ENCODE data around the gene UNC5CL. TPM values are rescaled to one million over a fixed set of nuclear protein-coding genes. Genes with fewer than 3 reads are reported as not detected.

Gene UNC5CL, protein sequence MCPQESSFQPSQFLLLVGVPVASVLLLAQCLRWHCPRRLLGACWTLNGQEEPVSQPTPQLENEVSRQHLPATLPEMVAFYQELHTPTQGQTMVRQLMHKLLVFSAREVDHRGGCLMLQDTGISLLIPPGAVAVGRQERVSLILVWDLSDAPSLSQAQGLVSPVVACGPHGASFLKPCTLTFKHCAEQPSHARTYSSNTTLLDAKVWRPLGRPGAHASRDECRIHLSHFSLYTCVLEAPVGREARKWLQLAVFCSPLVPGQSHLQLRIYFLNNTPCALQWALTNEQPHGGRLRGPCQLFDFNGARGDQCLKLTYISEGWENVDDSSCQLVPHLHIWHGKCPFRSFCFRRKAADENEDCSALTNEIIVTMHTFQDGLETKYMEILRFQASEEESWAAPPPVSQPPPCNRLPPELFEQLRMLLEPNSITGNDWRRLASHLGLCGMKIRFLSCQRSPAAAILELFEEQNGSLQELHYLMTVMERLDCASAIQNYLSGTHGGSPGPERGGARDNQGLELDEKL
- total RNA-seq (2014; rRNA removed; shearing (Covaris generic)), result 0.11 TPM in 1 of 2 replicates, not detected in the other

- DNase-seq (ENCODE audit: low read depth), result peak; percentile 39
Measured at GRCh38 chr6:41039060-41039998, at the start of gene UNC5CL. Gene UNC5CL (minus strand): TSS chr6:41039221. CDS start chr6:41035074, 4,147 bp downstream.

DNA sequence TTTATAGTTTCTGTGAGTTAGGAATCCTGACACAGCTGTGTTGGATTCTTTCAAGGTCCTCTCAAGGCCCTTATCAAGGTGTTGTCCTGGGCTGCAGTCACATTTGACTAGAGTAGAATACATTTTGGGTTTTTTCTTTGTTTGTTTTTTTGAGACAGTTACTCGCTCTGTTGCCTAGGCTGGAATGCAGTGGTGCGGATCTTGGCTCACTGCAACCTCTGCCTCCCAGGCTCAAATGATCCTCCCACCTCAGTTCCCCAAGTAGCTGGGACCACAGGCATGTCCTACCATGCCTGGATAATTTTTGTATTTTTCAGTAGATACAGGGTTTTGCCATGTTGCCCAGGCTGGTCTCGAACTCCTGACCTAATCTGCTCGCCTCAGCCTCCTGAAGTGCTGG is 49.4 kb upstream of the UNC5CL start:
- no peak for DNase-seq (ENCODE audit: low read depth)

GRCh38 chr6:41085182-41085581 is 46.2 kb upstream of the UNC5CL start:
- DNase-seq (ENCODE audit: low read depth), result no peak

DNA sequence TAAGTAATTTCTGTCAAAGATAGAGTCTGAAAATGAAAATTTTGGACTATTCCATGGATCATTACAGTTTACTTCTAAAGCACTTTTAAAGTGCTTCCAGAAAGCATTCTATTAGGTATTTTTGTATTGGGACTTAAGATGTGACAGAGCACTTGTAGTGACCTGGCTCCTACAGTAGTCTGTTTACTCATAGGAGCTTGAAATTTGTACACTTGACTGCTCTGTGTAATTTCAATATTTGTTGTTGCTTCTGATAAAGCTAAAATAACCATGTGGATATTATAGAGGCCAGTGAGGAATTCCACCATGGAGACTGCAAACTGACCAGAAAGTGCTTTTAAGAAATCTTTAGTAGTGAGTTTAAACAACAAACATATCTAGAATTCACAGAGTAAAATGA is 44.1 kb upstream of the UNC5CL start:
- DNase-seq (ENCODE audit: low read depth), result no peak

GRCh38 chr6:41080621-41081020 is 41.6 kb upstream of the UNC5CL start:
- DNase-seq (ENCODE audit: low read depth), result no peak

GRCh38 chr6:41079080-41079479 is 40.1 kb upstream of the UNC5CL start:
- no peak for DNase-seq (ENCODE audit: low read depth)

GRCh38 chr6:41078101-41078500 is 39.1 kb upstream of the UNC5CL start:
- DNase-seq (ENCODE audit: low read depth), result no peak

GRCh38 chr6:41077536-41077935 is 38.5 kb upstream of the UNC5CL start:
- no peak for DNase-seq (ENCODE audit: low read depth)

GRCh38 chr6:41075651-41076626 is 36.9 kb upstream of the UNC5CL start:
- DNase-seq (ENCODE audit: low read depth), result no peak

- DNase-seq (ENCODE audit: low read depth), result no peak
Measured at GRCh38 chr6:41074692-41075436, 35.8 kb upstream of the UNC5CL start.

DNA sequence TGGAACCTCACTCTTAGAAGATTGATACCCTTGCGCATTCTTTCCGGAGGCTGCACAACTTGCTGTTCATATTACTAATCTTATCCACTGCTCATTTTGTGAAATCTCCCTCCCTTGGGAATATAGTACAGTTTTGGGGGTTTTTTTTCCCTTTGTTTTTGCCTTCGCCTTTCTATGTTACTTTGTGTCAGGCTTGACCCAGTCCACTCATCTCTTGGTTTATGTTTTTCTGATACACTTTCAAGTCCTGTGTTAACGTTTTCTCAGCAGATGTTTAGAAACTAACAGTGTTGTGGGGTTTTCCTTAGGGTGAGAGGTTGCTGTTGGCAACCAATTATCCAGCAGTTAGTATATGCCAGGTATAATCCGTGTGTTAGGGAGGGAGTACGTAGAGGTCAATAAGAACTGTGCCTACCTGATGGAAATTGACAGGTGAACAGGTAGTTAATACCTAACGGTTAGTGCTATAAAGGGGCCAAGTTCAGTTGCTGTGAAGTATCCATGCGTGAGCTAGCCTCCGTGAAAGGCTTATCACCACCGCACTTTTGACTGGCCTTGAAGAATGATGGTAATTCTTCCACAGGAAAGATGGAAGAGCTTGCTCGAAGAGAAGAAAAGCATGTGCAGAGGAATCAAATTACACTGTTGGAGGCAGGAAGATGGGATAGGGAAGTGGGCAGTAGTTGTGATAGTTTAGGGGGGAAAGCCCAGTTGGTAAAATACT is 35.1 kb upstream of the UNC5CL start:
- peak; percentile 35 for DNase-seq (ENCODE audit: low read depth)

- DNase-seq (ENCODE audit: low read depth), result peak; percentile 94
Measured at GRCh38 chr6:41073203-41073967, 34.4 kb upstream of the UNC5CL start.

DNA sequence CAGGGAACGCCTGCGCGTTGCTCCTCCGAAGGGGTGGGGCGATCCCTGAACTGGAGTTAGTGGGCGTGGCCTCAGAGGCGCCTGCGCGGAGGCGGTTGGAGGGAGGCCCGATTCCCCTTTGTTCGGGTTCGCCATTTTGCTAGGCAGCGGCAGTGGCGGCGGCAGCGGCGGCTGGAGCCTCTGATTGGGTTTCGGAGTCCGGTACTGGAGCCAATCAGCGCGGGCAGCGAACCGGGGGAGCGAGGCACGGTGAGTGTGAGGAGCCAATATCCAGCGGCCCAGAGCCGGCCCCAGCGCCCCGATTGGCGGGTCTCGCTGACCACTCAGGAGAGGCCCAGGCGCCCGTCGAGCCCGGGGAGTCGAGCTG is 33.8 kb upstream of the UNC5CL start, which contains the start of gene NFYA:
TSS of gene NFYA (plus strand) at position 139 of the 367 bp plus-strand sequence. CDS start 6,116 bp downstream, outside the sequence.
- DNase-seq (ENCODE audit: low read depth), result no peak

DNA sequence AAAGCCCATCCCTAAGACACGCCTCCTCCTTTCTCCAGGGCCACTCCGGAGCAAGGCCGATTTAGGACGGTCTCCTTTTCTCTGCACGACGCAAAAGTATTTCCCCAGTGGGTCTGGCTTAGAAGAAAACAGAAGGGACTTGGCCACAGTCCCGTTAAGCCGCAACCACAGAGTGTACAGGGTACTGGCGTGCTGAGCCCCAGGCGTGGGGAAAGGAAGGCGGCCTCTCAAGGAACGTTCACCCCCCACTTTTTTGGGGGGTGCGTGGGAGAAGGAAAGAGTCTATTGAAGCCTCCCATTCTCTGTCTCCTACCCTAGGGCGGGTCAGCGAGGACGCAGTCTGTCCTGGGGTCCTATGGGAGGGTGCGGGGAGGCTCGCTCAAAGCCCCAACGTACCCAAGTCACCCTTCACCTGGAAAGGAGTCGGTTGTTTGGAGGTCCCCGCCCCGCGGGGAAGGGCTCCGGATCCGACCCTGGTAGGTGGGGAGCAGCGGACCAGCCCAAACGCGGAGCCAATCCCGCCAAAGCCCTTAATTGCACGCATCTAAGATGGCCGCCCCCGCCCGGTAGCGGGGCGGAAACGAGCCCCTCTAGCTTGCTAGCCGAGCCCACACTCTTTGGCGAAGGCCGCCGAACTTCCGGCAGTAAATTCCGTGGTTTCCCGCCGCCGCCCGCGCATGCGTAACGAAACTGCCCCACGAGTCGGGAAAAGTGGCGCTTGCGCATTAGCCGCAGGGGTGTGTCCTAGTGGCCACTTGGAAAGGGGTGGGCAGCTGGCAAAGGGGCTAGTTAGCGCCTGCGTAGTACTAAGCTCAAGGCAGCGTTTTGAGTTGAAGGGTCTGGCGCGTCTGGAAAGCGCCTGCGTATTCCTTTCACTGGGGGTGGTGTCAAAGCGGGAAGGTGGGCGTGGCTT is 33.2 kb upstream of the UNC5CL start, which contains the start of gene OARD1:
TSS of gene OARD1 (minus strand) at position 434 of the 913 bp plus-strand sequence. CDS start 722 bp downstream, outside the sequence.
- peak; percentile 100 for DNase-seq (ENCODE audit: low read depth)

DNA sequence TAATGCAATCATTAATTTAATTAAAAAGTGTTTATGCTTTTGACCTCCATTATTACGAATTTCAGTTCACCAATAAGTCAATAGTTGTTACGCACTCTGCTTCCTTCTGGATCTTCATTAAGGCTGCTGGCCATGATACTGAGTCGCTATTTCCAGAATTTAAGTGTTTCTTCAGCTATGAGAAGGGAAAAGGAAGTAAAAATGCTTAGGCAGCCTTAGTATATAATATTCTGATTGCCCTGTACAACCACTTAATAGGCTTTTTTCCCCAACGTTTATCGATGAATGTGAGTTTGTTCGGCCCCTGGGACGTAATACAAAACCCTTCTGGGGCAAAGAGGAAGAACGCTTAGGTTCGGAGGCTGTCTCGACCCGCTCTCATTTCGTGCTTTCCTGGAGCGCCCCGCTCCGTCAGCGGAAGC is 32.5 kb upstream of the UNC5CL start:
- DNase-seq (ENCODE audit: low read depth), result peak; percentile 95

- DNase-seq (ENCODE audit: low read depth), result peak; percentile 76
Measured at GRCh38 chr6:41066867-41067304, 27.9 kb upstream of the UNC5CL start.

DNA sequence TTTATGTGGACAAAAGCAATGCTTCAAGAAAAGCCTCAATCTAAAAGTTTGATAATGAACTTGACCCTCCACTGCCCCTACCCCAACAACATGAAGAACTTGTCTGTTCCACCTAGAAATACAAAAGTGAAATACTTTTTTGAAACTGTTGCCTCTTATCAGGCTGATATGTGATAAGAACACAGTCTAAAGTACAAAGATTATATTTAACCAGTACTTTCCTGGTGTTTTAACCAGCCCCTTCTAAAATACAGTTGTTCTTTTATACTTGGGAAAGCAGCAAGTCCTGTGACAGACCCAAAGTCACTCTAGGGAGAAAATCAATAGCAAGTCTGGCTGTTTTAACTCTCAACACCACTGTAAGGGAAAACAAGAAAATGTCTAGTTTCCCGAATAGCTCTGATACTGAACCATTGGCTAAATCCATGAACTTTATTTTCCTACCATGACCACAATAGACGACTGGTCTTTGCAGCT is 26.6 kb upstream of the UNC5CL start:
- DNase-seq (ENCODE audit: low read depth), result no peak

All from Daoy (cell line).